ENCODE data around the gene KLHDC8B. TPM values are rescaled to one million over a fixed set of nuclear protein-coding genes. Genes with fewer than 3 reads are reported as not detected.

KLHDC8B gene
- total RNA-seq, 1 experiment from 2014 or later = 6.8 TPM

DNA sequence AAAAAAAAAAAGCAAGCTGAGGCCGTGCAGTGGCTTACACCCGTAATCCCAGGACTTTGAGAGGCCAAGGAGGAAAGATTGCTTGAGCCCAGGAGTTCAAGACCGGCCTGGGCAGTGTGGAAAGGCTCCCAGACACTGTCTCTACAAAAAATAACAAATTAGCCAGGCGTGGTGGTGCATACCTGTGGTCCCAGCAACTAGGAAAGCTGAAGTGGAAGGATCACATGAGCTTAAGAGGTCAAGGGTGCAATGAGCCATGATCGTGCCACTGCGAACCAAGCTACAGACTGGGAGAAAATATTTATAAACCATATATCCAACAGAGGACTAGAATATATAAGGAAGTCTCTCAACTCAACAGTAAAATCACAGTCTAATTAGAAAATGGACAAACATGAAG lies 10.0 kb downstream of the KLHDC8B start:
- Histone ChIP-seq H3K4me3 (ENCODE audit: low read depth in 2 of 2, low read length in 2 of 2) (no peak overlapping the region), H3K4me1 (ENCODE audit: control insufficient read depth, insufficient read depth, low read length) (no peaks in the 10 kb centered on the region), H3K27me3 (ENCODE audit: control insufficient read depth, insufficient read depth, low read length) (no peaks in the 10 kb centered on the region), H3K27ac (ENCODE audit: low read length) (no peak overlapping the region), H3K36me3 (ENCODE audit: control insufficient read depth, insufficient read depth, low read length) (no peaks in the 10 kb centered on the region), H3K9me3 (ENCODE audit: control insufficient read depth, insufficient read depth, low read depth, low read length) (no peaks in the 10 kb centered on the region)
- no TSS peak for BruUV-seq (replicated peaks)
- DNase-seq (ENCODE audit: low read depth, low spot score) (no peak), ATAC-seq (no peak)
- TF ChIP-seq TCF7L2 (IDR thresholded peaks at IDR 0.05; ENCODE audit: low read depth, low read length) (no peak), POLR2AphosphoS5 (IDR thresholded peaks at IDR 0.05; ENCODE audit: low read depth, low read length) (no peak), SIN3A (IDR thresholded peaks at IDR 0.05; ENCODE audit: borderline replicate concordance, insufficient read depth, low read depth, low read length) (no peak)
- TF ChIP-seq, protein P1, sequence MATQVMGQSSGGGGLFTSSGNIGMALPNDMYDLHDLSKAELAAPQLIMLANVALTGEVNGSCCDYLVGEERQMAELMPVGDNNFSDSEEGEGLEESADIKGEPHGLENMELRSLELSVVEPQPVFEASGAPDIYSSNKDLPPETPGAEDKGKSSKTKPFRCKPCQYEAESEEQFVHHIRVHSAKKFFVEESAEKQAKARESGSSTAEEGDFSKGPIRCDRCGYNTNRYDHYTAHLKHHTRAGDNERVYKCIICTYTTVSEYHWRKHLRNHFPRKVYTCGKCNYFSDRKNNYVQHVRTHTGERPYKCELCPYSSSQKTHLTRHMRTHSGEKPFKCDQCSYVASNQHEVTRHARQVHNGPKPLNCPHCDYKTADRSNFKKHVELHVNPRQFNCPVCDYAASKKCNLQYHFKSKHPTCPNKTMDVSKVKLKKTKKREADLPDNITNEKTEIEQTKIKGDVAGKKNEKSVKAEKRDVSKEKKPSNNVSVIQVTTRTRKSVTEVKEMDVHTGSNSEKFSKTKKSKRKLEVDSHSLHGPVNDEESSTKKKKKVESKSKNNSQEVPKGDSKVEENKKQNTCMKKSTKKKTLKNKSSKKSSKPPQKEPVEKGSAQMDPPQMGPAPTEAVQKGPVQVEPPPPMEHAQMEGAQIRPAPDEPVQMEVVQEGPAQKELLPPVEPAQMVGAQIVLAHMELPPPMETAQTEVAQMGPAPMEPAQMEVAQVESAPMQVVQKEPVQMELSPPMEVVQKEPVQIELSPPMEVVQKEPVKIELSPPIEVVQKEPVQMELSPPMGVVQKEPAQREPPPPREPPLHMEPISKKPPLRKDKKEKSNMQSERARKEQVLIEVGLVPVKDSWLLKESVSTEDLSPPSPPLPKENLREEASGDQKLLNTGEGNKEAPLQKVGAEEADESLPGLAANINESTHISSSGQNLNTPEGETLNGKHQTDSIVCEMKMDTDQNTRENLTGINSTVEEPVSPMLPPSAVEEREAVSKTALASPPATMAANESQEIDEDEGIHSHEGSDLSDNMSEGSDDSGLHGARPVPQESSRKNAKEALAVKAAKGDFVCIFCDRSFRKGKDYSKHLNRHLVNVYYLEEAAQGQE (IDR thresholded peaks at IDR 0.05; ENCODE audit: insufficient read depth in 1 of 2, low read depth in 2 of 2, low read length in 1 of 2) = no peak
- TF ChIP-seq, protein P2, sequence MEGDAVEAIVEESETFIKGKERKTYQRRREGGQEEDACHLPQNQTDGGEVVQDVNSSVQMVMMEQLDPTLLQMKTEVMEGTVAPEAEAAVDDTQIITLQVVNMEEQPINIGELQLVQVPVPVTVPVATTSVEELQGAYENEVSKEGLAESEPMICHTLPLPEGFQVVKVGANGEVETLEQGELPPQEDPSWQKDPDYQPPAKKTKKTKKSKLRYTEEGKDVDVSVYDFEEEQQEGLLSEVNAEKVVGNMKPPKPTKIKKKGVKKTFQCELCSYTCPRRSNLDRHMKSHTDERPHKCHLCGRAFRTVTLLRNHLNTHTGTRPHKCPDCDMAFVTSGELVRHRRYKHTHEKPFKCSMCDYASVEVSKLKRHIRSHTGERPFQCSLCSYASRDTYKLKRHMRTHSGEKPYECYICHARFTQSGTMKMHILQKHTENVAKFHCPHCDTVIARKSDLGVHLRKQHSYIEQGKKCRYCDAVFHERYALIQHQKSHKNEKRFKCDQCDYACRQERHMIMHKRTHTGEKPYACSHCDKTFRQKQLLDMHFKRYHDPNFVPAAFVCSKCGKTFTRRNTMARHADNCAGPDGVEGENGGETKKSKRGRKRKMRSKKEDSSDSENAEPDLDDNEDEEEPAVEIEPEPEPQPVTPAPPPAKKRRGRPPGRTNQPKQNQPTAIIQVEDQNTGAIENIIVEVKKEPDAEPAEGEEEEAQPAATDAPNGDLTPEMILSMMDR (IDR thresholded peaks at IDR 0.05) = no peak
- in situ Hi-C loops (cut with HindIII; ENCODE audit: low pct_unique_long_range_greater_than_20kb, low sequenced_read_pairs) = no loop called here
- ChIA-PET POLR2A (interaction anchor here (0.5 kb wide), 1 partner anchor 24 kb away, joined by 3 read pairs; no protein-coding TSS in a partner anchor), CTCF (no interaction called here)
- intact Hi-C loops (cut with micrococcal nuclease; ENCODE audit: unreplicated experiment) = no loop called here

- BruUV-seq (replicated peaks) = no TSS peak
- in situ Hi-C loops (cut with HindIII; ENCODE audit: low pct_unique_long_range_greater_than_20kb, low sequenced_read_pairs) = no loop called here
- no peak for TF ChIP-seq TCF7L2 (IDR thresholded peaks at IDR 0.05; ENCODE audit: low read depth, low read length)
- TF ChIP-seq, protein P2 (IDR thresholded peaks at IDR 0.05) = no peak
- TF ChIP-seq, protein P1 (IDR thresholded peaks at IDR 0.05; ENCODE audit: insufficient read depth in 1 of 2, low read depth in 2 of 2, low read length in 1 of 2) = no peak
- TF ChIP-seq POLR2AphosphoS5 (IDR thresholded peaks at IDR 0.05; ENCODE audit: low read depth, low read length) = no peak
- TF ChIP-seq SIN3A (IDR thresholded peaks at IDR 0.05; ENCODE audit: borderline replicate concordance, insufficient read depth, low read depth, low read length) = no peak
Observed at GRCh38 chr3:49182682-49183081, 11.3 kb downstream of the KLHDC8B start.

More at GRCh38 chr3:49182682-49183081, 11.3 kb downstream of the KLHDC8B start:
- Histone ChIP-seq H3K9me3 (ENCODE audit: control insufficient read depth, insufficient read depth, low read depth, low read length) (no peaks in the 10 kb centered on the region), H3K27me3 (ENCODE audit: control insufficient read depth, insufficient read depth, low read length) (no peaks in the 10 kb centered on the region), H3K4me3 (ENCODE audit: low read depth in 2 of 2, low read length in 2 of 2) (no peak overlapping the region), H3K36me3 (ENCODE audit: control insufficient read depth, insufficient read depth, low read length) (no peaks in the 10 kb centered on the region), H3K4me1 (ENCODE audit: control insufficient read depth, insufficient read depth, low read length) (no peaks in the 10 kb centered on the region), H3K27ac (ENCODE audit: low read length) (no peak overlapping the region)
- CTCF ChIA-PET = interaction anchor here (0.8 kb wide), 1 partner anchor 11 kb away, joined by 3 read pairs; the partner anchor contains the start of gene KLHDC8B
- ATAC-seq (no peak), DNase-seq (ENCODE audit: low read depth, low spot score) (no peak)
- POLR2A ChIA-PET = no interaction called here
- intact Hi-C loops (cut with micrococcal nuclease; ENCODE audit: unreplicated experiment) = no loop called here

Data from Panc1 (cell line).